H1 (cell line): ENCODE results near the gene ILK. TPM values are rescaled to one million over a fixed set of nuclear protein-coding genes. Genes with fewer than 3 reads are reported as not detected.

Experiments
- RNF2 ChIP-seq: fragments of 200-900, 300-1000 bp; sonication (generic); IDR thresholded peaks from 2 replicates; pipeline ENCODE4 v1.7.1; 2016; ENCODE audit warnings: borderline replicate concordance, low read depth, mild to moderate bottlenecking, antibody characterized with exemption, low read length; ENCODE audit not compliant: poor library complexity, severe bottlenecking; ENCODE audit errors: missing control alignments
- RXRA ChIP-seq: IDR thresholded peaks from 2 replicates; pipeline ENCODE4 v1.6.1; 2011; ENCODE audit warnings: low read depth, mild to moderate bottlenecking, low read length, moderate library complexity; ENCODE audit not compliant: insufficient read depth
- SAP30 ChIP-seq: fragments of 300-600 bp; sonication (generic); IDR thresholded peaks from 2 replicates; pipeline ENCODE4 v1.7.1; 2012; ENCODE audit warnings: low read length, moderate library complexity, mild to moderate bottlenecking, inconsistent platforms; ENCODE audit not compliant: insufficient read depth, insufficient replicate concordance
- SP1 ChIP-seq: IDR thresholded peaks from 2 replicates; pipeline ENCODE4 v1.6.1; 2011; ENCODE audit warnings: low read depth, low read length
- YY1 ChIP-seq: IDR thresholded peaks from 2 replicates; pipeline ENCODE4 v1.6.1; 2011; ENCODE audit warnings: low read depth, mild to moderate bottlenecking, low read length
- polyA plus RNA-seq, 7 experiments: library from polyadenylated mRNA; depleted of rRNA in 3 of 7; stranded (reverse) in 5 of 7; unstranded in 2 of 7; fragments of >200 nt in 5 of 7; fragments of 200-250 nt in 2 of 7; gene quantifications; 1 replicate in 5 of 7; 2 replicates in 1 of 7; 4 replicates in 1 of 7; pipeline versions ENCODE4 v1.2.1 to v1.2.3, GENCODE V29; 2011 to 2013; ENCODE audit warnings: missing spikeins in 2 of 7, mixed read lengths in 2 of 7
- total RNA-seq: library from RNA; stranded (reverse); fragmentation: NEBNext Ultra II Directional; extraction: Animal tissue kit (Norgen Biotek cat#: 25700); gene quantifications from 2 replicates; pipeline ENCODE4 v1.2.1, GENCODE V29; 2021

ILK gene
- total and polyA plus RNA-seq, 2 of the 8 experiments (the other 6 are each of a cell fraction or from before 2014, with no cell fraction given): 91.4 to 132 TPM

DNA sequence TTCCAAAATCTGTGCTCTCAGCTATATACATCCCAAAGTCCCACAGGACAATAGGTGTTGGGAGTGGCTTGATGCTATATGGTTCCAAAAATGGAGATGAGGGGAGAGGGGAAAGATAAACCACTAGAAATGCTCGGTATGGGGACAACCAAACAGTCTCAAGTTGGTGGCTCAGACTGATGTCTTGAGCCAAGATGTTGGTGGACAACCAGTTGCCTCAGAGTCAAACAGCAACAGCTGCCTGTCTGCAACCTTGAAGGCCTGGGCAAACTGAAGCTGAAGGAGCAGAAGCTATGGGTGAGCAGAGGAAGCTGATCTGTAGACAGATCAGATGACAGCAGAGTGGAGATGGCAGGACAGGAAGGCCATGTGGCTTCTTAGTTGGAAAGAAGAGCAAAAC, 4.1 kb upstream of the ILK start (continued):
- TF ChIP-seq RNF2: no peak
- no peak for TF ChIP-seq SP1
- no peak for TF ChIP-seq RXRA
- no peak for TF ChIP-seq YY1
- TF ChIP-seq SAP30: no peak
